ENCODE measurements around the gene CHST11. TPM values are rescaled to one million over a fixed set of nuclear protein-coding genes. Genes with fewer than 3 reads are reported as not detected.

CHST11 gene
- total RNA-seq, 3 donors from 2014 or later, result 12.5 to 16.4 (median 15.5) TPM

- Histone ChIP-seq H3K36me3 (no peaks in the 10 kb centered on the region), H3K4me1 (peaks cover under 1 to 3% of the 10 kb centered on the region in 2 donors), H3K27me3 (no peaks in the 10 kb centered on the region), H3K4me3 (no peak overlapping the region), H3K9me3 (no peaks in the 10 kb centered on the region), H3K27ac (no peak overlapping the region)
- no peak for DNase-seq (ENCODE audit: low spot score in 2 of 2)
- intact Hi-C loops (cut with DNase I; ENCODE audit: low total_unique reads), result no loop called here
- TF ChIP-seq POLR2AphosphoS5 (IDR thresholded peaks at IDR 0.05), result no peak
- no peak for TF ChIP-seq POLR2A (IDR thresholded peaks at IDR 0.05)
- TF ChIP-seq CTCF (IDR thresholded peaks at IDR 0.05), result no peak
These were observed 220.8 kb downstream of the CHST11 start for GRCh38 chr12:104677441-104678089.

GRCh38 chr12:104680070-104680469, 223.3 kb downstream of the CHST11 start:
- Histone ChIP-seq H3K36me3 (no peaks in the 10 kb centered on the region), H3K4me1 (no peaks in the 10 kb centered on the region), H3K4me3 (no peak overlapping the region), H3K27ac (no peak overlapping the region), H3K9me3 (no peaks in the 10 kb centered on the region), H3K27me3 (no peaks in the 10 kb centered on the region)
- TF ChIP-seq POLR2AphosphoS5 (IDR thresholded peaks at IDR 0.05) (no peak), CTCF (IDR thresholded peaks at IDR 0.05) (no peak), POLR2A (IDR thresholded peaks at IDR 0.05) (no peak)
- no peak for DNase-seq (ENCODE audit: low spot score in 2 of 2)
- intact Hi-C loops (cut with DNase I; ENCODE audit: low total_unique reads), result no loop called here

DNA sequence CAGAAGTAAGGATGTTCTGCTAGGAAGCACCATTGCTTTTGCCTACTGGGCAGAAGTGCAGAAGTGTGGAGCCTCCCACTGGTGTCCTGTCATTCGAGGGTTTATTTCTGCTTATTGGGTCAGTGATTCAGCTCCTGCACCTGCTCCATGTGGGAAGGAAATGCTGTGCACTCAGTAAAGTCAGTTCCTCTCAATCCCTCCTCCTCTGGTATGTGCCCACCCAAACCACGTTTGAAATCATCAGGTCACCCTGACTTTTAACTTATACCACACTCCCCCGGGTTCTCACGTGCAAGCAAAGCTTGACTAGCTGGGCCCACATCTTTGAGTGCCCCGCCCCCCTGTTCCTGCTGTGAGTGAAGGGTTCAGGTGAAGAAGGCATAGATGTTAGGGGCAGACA, 223.7 kb downstream of the CHST11 start:
- Histone ChIP-seq H3K27ac (no peak overlapping the region), H3K4me3 (no peak overlapping the region), H3K9me3 (no peaks in the 10 kb centered on the region), H3K36me3 (no peaks in the 10 kb centered on the region), H3K4me1 (no peaks in the 10 kb centered on the region), H3K27me3 (no peaks in the 10 kb centered on the region)
- TF ChIP-seq POLR2AphosphoS5 (IDR thresholded peaks at IDR 0.05) (no peak), POLR2A (IDR thresholded peaks at IDR 0.05) (no peak), CTCF (IDR thresholded peaks at IDR 0.05) (no peak)
- intact Hi-C loops (cut with DNase I; ENCODE audit: low total_unique reads), result no loop called here
- DNase-seq (ENCODE audit: low spot score in 2 of 2), result no peak

GRCh38 chr12:104681012-104681690, 224.4 kb downstream of the CHST11 start:
- intact Hi-C loops (cut with DNase I; ENCODE audit: low total_unique reads), result no loop called here
- no peaks in the 10 kb centered on the region for H3K36me3 ChIP-seq
- no peak overlapping the region for H3K27ac ChIP-seq
- TF ChIP-seq POLR2AphosphoS5 (IDR thresholded peaks at IDR 0.05) (no peak), CTCF (IDR thresholded peaks at IDR 0.05) (no peak), POLR2A (IDR thresholded peaks at IDR 0.05) (no peak)
- H3K9me3 ChIP-seq, result no peaks in the 10 kb centered on the region
- H3K4me3 ChIP-seq, result no peak overlapping the region
- H3K4me1 ChIP-seq, result no peaks in the 10 kb centered on the region
- no peaks in the 10 kb centered on the region for H3K27me3 ChIP-seq
- no peak for DNase-seq (ENCODE audit: low spot score in 2 of 2)

DNA sequence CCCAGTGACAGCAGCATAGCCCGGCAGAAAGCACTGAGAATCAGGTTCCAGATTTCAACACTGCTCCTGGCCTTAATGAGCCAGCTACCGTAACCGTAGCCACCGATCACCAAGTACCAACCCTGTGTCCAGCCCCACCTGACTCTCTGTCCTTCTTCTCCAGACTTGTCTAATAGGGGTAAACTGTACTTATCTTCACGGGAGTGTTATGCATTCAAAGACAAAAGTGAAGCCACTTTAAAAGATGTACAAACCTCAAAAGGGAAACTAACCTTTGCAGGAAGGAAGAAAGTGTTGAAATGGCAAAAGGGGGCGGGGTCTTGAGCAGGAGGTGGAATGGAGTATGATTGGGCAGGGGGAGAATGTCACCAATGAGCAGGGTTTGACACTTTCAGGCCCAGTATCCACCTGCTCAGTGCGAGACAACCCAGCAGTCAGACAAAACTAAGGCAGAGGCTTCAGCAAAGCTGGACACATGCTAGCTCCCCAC, 226.1 kb downstream of the CHST11 start:
- intact Hi-C loops (cut with DNase I; ENCODE audit: low total_unique reads), result no loop called here
- H3K4me3 ChIP-seq, result no peak overlapping the region
- no peaks in the 10 kb centered on the region for H3K4me1 ChIP-seq
- TF ChIP-seq CTCF (IDR thresholded peaks at IDR 0.05) (no peak), POLR2A (IDR thresholded peaks at IDR 0.05) (no peak), POLR2AphosphoS5 (IDR thresholded peaks at IDR 0.05) (no peak)
- no peaks in the 10 kb centered on the region for H3K9me3 ChIP-seq
- H3K27me3 ChIP-seq, result no peaks in the 10 kb centered on the region
- H3K36me3 ChIP-seq, result no peaks in the 10 kb centered on the region
- DNase-seq (ENCODE audit: low spot score in 2 of 2), result no peak
- no peak overlapping the region for H3K27ac ChIP-seq

Data from breast epithelium (tissue), 4 donors.